Measurements from ENCODE around the gene SMC1A.

Gene SMC1A

DNA sequence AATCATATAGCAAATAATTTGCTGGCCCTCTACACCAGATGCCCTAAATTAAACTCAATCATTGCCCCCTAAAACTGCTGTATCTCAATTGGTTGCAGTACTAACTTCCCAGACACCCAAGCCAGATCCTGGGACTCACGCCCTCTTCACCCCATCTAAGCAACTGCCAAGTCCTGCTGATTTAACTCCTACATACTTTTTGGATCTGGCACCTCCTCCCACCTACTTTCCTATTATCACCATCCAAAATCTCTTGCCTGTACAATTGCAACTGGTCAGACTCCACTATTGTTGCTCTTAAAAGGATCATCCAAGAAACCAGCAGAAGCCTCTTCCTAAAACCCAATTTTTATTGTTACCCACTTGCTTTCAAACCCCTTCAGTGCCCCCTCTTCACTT is 16.4 kb upstream of the SMC1A start:
- no peak for ATAC-seq
- TF ChIP-seq, protein P1, sequence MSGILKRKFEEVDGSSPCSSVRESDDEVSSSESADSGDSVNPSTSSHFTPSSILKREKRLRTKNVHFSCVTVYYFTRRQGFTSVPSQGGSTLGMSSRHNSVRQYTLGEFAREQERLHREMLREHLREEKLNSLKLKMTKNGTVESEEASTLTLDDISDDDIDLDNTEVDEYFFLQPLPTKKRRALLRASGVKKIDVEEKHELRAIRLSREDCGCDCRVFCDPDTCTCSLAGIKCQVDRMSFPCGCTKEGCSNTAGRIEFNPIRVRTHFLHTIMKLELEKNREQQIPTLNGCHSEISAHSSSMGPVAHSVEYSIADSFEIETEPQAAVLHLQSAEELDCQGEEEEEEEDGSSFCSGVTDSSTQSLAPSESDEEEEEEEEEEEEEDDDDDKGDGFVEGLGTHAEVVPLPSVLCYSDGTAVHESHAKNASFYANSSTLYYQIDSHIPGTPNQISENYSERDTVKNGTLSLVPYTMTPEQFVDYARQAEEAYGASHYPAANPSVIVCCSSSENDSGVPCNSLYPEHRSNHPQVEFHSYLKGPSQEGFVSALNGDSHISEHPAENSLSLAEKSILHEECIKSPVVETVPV (CRISPR knock-in tag; IDR thresholded peaks at IDR 0.05), result no peak

DNA sequence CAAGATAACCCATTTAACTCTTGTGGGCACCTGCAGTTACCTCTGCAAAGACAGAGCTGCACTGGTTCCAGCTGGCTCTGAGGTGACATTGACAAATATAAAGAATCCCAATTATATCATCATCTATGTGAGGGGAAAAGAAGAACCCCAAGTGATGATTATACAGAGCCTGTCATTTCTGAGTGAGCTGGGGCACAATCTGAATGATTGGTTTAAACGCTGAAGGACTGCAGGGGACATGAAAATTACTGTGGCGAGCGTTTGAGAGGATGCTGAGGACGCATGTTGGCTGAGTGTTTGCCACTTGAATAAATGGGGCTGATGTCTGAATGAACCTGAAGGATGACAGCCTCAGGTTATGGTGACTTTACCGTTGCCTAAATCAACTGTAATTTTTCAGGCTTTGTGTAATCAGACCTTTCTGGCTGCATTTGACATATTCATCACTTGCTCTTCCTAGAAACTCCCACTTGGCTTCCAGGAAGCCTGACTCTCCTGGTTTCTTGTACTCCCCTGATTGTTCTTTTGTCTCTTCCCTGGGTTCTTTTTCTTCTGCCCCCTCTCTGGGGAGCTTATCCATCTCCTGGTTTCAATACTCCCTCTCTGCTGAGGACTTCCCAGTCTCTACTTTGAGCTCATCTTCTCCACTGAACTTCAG is 15.8 kb upstream of the SMC1A start:
- TF ChIP-seq GLIS3 (CRISPR knock-in tag; IDR thresholded peaks at IDR 0.05), result no peak
- TF ChIP-seq ESRRG (CRISPR knock-in tag; IDR thresholded peaks at IDR 0.05), result no peak
- TF ChIP-seq RARB (CRISPR knock-in tag; IDR thresholded peaks at IDR 0.05), result no peak
- no peak for TF ChIP-seq ZNF8 (CRISPR knock-in tag; IDR thresholded peaks at IDR 0.05)
- no peak for TF ChIP-seq CSDC2 (CRISPR knock-in tag; IDR thresholded peaks at IDR 0.05)
- no peak for TF ChIP-seq TOX (CRISPR knock-in tag; IDR thresholded peaks at IDR 0.05; ENCODE audit: borderline replicate concordance)
- TF ChIP-seq, protein P2, sequence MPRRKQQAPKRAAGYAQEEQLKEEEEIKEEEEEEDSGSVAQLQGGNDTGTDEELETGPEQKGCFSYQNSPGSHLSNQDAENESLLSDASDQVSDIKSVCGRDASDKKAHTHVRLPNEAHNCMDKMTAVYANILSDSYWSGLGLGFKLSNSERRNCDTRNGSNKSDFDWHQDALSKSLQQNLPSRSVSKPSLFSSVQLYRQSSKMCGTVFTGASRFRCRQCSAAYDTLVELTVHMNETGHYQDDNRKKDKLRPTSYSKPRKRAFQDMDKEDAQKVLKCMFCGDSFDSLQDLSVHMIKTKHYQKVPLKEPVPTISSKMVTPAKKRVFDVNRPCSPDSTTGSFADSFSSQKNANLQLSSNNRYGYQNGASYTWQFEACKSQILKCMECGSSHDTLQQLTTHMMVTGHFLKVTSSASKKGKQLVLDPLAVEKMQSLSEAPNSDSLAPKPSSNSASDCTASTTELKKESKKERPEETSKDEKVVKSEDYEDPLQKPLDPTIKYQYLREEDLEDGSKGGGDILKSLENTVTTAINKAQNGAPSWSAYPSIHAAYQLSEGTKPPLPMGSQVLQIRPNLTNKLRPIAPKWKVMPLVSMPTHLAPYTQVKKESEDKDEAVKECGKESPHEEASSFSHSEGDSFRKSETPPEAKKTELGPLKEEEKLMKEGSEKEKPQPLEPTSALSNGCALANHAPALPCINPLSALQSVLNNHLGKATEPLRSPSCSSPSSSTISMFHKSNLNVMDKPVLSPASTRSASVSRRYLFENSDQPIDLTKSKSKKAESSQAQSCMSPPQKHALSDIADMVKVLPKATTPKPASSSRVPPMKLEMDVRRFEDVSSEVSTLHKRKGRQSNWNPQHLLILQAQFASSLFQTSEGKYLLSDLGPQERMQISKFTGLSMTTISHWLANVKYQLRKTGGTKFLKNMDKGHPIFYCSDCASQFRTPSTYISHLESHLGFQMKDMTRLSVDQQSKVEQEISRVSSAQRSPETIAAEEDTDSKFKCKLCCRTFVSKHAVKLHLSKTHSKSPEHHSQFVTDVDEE (CRISPR knock-in tag; IDR thresholded peaks at IDR 0.05), result no peak
- TF ChIP-seq ARNTL (CRISPR knock-in tag; IDR thresholded peaks at IDR 0.05; ENCODE audit: borderline replicate concordance, low read depth), result no peak
- TF ChIP-seq SNAI2 (CRISPR knock-in tag; IDR thresholded peaks at IDR 0.05), result no peak
- no peak for TF ChIP-seq ZNF70 (CRISPR knock-in tag; IDR thresholded peaks at IDR 0.05)
- no peak for TF ChIP-seq PPARA (CRISPR knock-in tag; IDR thresholded peaks at IDR 0.05; ENCODE audit: borderline replicate concordance)
- TF ChIP-seq, protein P3, sequence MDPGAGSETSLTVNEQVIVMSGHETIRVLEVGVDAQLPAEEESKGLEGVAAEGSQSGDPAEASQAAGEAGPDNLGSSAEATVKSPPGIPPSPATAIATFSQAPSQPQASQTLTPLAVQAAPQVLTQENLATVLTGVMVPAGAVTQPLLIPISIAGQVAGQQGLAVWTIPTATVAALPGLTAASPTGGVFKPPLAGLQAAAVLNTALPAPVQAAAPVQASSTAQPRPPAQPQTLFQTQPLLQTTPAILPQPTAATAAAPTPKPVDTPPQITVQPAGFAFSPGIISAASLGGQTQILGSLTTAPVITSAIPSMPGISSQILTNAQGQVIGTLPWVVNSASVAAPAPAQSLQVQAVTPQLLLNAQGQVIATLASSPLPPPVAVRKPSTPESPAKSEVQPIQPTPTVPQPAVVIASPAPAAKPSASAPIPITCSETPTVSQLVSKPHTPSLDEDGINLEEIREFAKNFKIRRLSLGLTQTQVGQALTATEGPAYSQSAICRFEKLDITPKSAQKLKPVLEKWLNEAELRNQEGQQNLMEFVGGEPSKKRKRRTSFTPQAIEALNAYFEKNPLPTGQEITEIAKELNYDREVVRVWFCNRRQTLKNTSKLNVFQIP (CRISPR knock-in tag; IDR thresholded peaks at IDR 0.05; ENCODE audit: borderline replicate concordance, low read depth), result no peak
- TF ChIP-seq, protein P4, sequence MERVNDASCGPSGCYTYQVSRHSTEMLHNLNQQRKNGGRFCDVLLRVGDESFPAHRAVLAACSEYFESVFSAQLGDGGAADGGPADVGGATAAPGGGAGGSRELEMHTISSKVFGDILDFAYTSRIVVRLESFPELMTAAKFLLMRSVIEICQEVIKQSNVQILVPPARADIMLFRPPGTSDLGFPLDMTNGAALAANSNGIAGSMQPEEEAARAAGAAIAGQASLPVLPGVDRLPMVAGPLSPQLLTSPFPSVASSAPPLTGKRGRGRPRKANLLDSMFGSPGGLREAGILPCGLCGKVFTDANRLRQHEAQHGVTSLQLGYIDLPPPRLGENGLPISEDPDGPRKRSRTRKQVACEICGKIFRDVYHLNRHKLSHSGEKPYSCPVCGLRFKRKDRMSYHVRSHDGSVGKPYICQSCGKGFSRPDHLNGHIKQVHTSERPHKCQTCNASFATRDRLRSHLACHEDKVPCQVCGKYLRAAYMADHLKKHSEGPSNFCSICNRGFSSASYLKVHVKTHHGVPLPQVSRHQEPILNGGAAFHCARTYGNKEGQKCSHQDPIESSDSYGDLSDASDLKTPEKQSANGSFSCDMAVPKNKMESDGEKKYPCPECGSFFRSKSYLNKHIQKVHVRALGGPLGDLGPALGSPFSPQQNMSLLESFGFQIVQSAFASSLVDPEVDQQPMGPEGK (CRISPR knock-in tag; IDR thresholded peaks at IDR 0.05; ENCODE audit: borderline replicate concordance), result no peak
- TF ChIP-seq ZFP30 (CRISPR knock-in tag; IDR thresholded peaks at IDR 0.05), result no peak
- no peak for TF ChIP-seq ZC3H10 (CRISPR knock-in tag; IDR thresholded peaks at IDR 0.05)
- TF ChIP-seq BACH2 (CRISPR knock-in tag; IDR thresholded peaks at IDR 0.05; ENCODE audit: borderline replicate concordance), result no peak
- TF ChIP-seq ZNF565 (CRISPR knock-in tag; conservative IDR thresholded peaks at IDR 0.05; ENCODE audit: low read depth), result no peak
- ATAC-seq, result no peak

DNA sequence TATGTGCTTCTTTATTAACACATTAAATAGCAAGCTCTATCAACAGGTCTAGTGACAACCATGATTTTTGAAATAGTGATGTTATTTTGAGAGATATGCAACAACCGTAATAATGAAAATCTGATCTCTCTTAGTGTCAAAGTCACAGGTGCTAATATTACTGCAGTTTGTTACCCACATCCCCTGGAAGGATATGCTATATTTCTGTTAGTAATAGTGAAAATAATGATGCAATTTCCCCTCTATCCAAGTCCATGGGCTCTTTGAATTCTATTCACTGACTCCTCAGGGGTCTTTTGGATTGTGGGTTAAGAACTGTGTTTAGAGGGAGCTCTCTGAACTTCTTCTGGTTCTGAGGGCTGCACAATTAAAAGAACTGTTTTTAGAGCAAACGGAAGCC is 14.8 kb upstream of the SMC1A start:
- TF ChIP-seq SNAI2 (CRISPR knock-in tag; IDR thresholded peaks at IDR 0.05), result no peak
- no peak for ATAC-seq

DNA sequence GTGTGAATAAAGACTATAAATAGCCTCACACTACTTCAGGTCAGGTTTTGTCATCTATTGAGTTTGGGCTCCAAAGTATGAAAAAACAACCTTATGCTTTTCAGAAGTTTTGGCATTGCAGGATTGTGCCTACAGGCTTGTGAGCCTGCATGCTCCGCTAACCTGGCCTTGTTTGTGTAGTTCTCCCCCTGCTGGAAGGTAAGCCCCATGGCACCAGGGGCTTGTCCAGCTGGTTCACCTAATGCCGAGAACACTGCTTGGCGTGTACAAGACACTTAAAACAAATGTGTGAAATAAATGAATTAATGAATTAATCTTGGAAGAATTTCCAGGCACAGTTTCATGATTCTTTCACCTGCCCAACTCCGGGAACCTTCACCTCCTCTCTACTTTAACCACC is 13.5 kb upstream of the SMC1A start:
- TF ChIP-seq TCF4 (CRISPR knock-in tag; IDR thresholded peaks at IDR 0.05; ENCODE audit: borderline replicate concordance) (no peak), SNAI2 (CRISPR knock-in tag; IDR thresholded peaks at IDR 0.05) (no peak), OSR1 (CRISPR knock-in tag; IDR thresholded peaks at IDR 0.05) (no peak), RARB (CRISPR knock-in tag; IDR thresholded peaks at IDR 0.05) (no peak)
- TF ChIP-seq, protein P4 (CRISPR knock-in tag; IDR thresholded peaks at IDR 0.05; ENCODE audit: borderline replicate concordance), result no peak
- ATAC-seq, result peak; percentile 77

Data from SK-N-SH treated with all-trans-retinoic acid at 6 μM for 48 hours (cell line).